HPDE6-E6E7 (cell line): ENCODE results near the gene CAPN10.

ENCODE experiments used
- DNase-seq: peaks from one replicate; pipeline ENCODE4 v3.0.0; 2011; ENCODE audit warnings: missing footprints; ENCODE audit errors: extremely low spot score

CAPN10 gene

GRCh38 chr2:240637116-240637900 is 50.8 kb downstream of the CAPN10 start:
- no peak for DNase-seq

GRCh38 chr2:240637901-240638345 is 51.4 kb downstream of the CAPN10 start:
- no peak for DNase-seq

- DNase-seq, result no peak
Measured at GRCh38 chr2:240638512-240639160, 52.1 kb downstream of the CAPN10 start.

GRCh38 chr2:240639566-240639965 is 53.0 kb downstream of the CAPN10 start:
- DNase-seq, result no peak

GRCh38 chr2:240640939-240641338 is 54.4 kb downstream of the CAPN10 start:
- DNase-seq, result no peak

- no peak for DNase-seq
Measured at GRCh38 chr2:240642061-240642805, 55.7 kb downstream of the CAPN10 start.

GRCh38 chr2:240642806-240643092 is 56.2 kb downstream of the CAPN10 start:
- DNase-seq, result no peak

GRCh38 chr2:240643093-240643810 is 56.7 kb downstream of the CAPN10 start:
- no peak for DNase-seq

- DNase-seq, result no peak
Measured at GRCh38 chr2:240643811-240644150, 57.2 kb downstream of the CAPN10 start.

GRCh38 chr2:240644171-240644651 is 57.7 kb downstream of the CAPN10 start:
- no peak for DNase-seq

- no peak for DNase-seq
Measured at GRCh38 chr2:240644859-240645301, 58.3 kb downstream of the CAPN10 start.

- DNase-seq, result no peak
Measured at GRCh38 chr2:240645346-240645745, 58.8 kb downstream of the CAPN10 start.

- no peak for DNase-seq
Measured at GRCh38 chr2:240645801-240646175, 59.3 kb downstream of the CAPN10 start.

- DNase-seq, result no peak
Measured at GRCh38 chr2:240646176-240646899, 59.8 kb downstream of the CAPN10 start.

- DNase-seq, result no peak
Measured at GRCh38 chr2:240646900-240647502, 60.5 kb downstream of the CAPN10 start.

GRCh38 chr2:240647503-240648154 is 61.1 kb downstream of the CAPN10 start:
- DNase-seq, result no peak

GRCh38 chr2:240648155-240648649 is 61.7 kb downstream of the CAPN10 start:
- DNase-seq, result no peak
